ENCODE measurements around the gene UBC. TPM values are rescaled to one million over a fixed set of nuclear protein-coding genes. Genes with fewer than 3 reads are reported as not detected.

Gene UBC
- total RNA-seq, 1 experiment from 2014 or later, result 1,259 TPM

DNA sequence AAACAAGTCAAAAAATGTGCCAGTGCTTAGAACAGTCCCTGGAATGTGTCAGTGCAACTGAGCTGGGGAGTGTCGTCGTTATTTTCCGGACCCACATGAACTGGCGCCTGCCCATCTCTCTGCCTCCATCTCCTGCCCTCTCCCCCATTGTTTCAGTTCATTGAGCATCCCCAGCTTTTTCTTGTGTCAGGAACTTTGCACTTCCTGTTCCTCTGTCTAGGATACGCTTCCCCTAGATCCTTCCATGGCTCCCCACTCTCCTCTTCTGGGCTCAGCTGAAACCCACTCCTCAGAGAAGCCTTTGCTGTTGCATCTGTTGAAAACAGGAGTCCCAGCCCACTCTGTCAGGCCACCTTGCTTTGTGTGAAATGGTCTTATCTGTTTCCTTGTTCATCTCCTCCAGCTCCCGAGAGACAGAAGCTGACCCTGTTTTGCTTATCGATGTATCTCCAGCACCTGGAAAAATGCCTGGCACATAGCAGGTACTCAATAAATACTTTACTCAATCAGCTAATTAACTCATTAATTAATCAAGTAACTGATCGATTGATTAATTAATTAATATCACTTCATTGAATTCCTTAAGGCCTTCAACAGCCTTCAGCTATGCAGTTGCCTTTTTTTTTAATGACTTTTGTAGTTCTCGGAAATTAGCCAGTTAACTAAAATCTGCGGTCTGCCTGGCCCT, 48.1 kb downstream of the UBC start:
- Histone ChIP-seq H3K9me2 (ENCODE audit: insufficient read depth) (no peaks in the 10 kb centered on the region), H4K20me1 (ENCODE audit: insufficient read depth) (no peaks in the 10 kb centered on the region), H3K4me1 (ENCODE audit: control insufficient read depth in 1 of 2, insufficient read depth in 2 of 2, low read length in 2 of 2) (peaks cover 18 to 46% of the 10 kb centered on the region in 2 experiments), H3K27me3 (ENCODE audit: insufficient read depth, low read length) (no peaks in the 10 kb centered on the region), H3K4me3 (replicated peaks in 1 of 2; ENCODE audit: low read depth in 1 of 2, low read length in 2 of 2) (no peak overlapping the region), H3K36me3 (ENCODE audit: control insufficient read depth in 1 of 2, insufficient read depth in 2 of 2, low read length in 2 of 2) (no peaks in the 10 kb centered on the region), H3K9ac (ENCODE audit: low read length) (no peak overlapping the region), H2AFZ (ENCODE audit: low read depth, low read length, poor library complexity, severe bottlenecking) (no peak overlapping the region), H3K9me3 (ENCODE audit: control insufficient read depth in 1 of 2, insufficient read depth in 1 of 2, low read depth in 1 of 2, low read length in 2 of 2) (no peaks in the 10 kb centered on the region), H3K79me2 (ENCODE audit: insufficient read depth, low read length) (peaks cover 22% of the 10 kb centered on the region), H3K27ac (ENCODE audit: low read depth, low read length) (no peak overlapping the region), H3K4me2 (ENCODE audit: low read length) (no peak overlapping the region)
- no peak for TF ChIP-seq SIN3A (IDR thresholded peaks at IDR 0.05; ENCODE audit: low read depth)
- no peak for TF ChIP-seq FOSL1 (IDR thresholded peaks at IDR 0.05; ENCODE audit: low read depth)
- TF ChIP-seq RAD21 (IDR thresholded peaks at IDR 0.05; ENCODE audit: low read depth), result no peak
- TF ChIP-seq, protein P1, sequence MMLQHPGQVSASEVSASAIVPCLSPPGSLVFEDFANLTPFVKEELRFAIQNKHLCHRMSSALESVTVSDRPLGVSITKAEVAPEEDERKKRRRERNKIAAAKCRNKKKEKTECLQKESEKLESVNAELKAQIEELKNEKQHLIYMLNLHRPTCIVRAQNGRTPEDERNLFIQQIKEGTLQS (IDR thresholded peaks at IDR 0.05), result no peak
- TF ChIP-seq, protein P2, sequence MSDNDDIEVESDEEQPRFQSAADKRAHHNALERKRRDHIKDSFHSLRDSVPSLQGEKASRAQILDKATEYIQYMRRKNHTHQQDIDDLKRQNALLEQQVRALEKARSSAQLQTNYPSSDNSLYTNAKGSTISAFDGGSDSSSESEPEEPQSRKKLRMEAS (IDR thresholded peaks at IDR 0.05), result no peak
- no peak for TF ChIP-seq POLR2A (IDR thresholded peaks at IDR 0.05; ENCODE audit: borderline replicate concordance, extremely low read depth, insufficient read depth, insufficient read length)
- no peak for TF ChIP-seq EGR1 (IDR thresholded peaks at IDR 0.05; ENCODE audit: low read depth)
- no peak for TF ChIP-seq CBX3 (IDR thresholded peaks at IDR 0.05; ENCODE audit: low read depth)
- no peak for TF ChIP-seq SP1 (IDR thresholded peaks at IDR 0.05; ENCODE audit: low read depth)
- TF ChIP-seq ZNF274 (IDR thresholded peaks at IDR 0.05; ENCODE audit: low read depth, low read length), result no peak
- no peak for TF ChIP-seq YY1 (IDR thresholded peaks at IDR 0.05; ENCODE audit: extremely low read depth, insufficient replicate concordance, low read depth, low read length)
- no peak for TF ChIP-seq JUND (IDR thresholded peaks at IDR 0.05)
- TF ChIP-seq TCF7L2 (IDR thresholded peaks at IDR 0.05; ENCODE audit: borderline replicate concordance, extremely low read depth, insufficient read depth, insufficient read length), result no peak
- TF ChIP-seq EZH2 (IDR thresholded peaks at IDR 0.05), result no peak
- TF ChIP-seq, protein P3, sequence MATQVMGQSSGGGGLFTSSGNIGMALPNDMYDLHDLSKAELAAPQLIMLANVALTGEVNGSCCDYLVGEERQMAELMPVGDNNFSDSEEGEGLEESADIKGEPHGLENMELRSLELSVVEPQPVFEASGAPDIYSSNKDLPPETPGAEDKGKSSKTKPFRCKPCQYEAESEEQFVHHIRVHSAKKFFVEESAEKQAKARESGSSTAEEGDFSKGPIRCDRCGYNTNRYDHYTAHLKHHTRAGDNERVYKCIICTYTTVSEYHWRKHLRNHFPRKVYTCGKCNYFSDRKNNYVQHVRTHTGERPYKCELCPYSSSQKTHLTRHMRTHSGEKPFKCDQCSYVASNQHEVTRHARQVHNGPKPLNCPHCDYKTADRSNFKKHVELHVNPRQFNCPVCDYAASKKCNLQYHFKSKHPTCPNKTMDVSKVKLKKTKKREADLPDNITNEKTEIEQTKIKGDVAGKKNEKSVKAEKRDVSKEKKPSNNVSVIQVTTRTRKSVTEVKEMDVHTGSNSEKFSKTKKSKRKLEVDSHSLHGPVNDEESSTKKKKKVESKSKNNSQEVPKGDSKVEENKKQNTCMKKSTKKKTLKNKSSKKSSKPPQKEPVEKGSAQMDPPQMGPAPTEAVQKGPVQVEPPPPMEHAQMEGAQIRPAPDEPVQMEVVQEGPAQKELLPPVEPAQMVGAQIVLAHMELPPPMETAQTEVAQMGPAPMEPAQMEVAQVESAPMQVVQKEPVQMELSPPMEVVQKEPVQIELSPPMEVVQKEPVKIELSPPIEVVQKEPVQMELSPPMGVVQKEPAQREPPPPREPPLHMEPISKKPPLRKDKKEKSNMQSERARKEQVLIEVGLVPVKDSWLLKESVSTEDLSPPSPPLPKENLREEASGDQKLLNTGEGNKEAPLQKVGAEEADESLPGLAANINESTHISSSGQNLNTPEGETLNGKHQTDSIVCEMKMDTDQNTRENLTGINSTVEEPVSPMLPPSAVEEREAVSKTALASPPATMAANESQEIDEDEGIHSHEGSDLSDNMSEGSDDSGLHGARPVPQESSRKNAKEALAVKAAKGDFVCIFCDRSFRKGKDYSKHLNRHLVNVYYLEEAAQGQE (IDR thresholded peaks at IDR 0.05; ENCODE audit: low read depth), result no peak
- TF ChIP-seq POLR2AphosphoS5 (IDR thresholded peaks at IDR 0.05; ENCODE audit: low read depth, low read length), result no peak
- TF ChIP-seq SRF (IDR thresholded peaks at IDR 0.05; ENCODE audit: low read depth), result no peak
- no peak for TF ChIP-seq CEBPB (IDR thresholded peaks at IDR 0.05; ENCODE audit: low read depth)
- TF ChIP-seq, protein P4, sequence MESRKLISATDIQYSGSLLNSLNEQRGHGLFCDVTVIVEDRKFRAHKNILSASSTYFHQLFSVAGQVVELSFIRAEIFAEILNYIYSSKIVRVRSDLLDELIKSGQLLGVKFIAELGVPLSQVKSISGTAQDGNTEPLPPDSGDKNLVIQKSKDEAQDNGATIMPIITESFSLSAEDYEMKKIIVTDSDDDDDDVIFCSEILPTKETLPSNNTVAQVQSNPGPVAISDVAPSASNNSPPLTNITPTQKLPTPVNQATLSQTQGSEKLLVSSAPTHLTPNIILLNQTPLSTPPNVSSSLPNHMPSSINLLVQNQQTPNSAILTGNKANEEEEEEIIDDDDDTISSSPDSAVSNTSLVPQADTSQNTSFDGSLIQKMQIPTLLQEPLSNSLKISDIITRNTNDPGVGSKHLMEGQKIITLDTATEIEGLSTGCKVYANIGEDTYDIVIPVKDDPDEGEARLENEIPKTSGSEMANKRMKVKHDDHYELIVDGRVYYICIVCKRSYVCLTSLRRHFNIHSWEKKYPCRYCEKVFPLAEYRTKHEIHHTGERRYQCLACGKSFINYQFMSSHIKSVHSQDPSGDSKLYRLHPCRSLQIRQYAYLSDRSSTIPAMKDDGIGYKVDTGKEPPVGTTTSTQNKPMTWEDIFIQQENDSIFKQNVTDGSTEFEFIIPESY (IDR thresholded peaks at IDR 0.05; ENCODE audit: extremely low read depth, insufficient replicate concordance, low read length), result no peak
- ChIA-PET POLR2A (no interaction called here), CTCF (no interaction called here), RAD21 (ENCODE audit: low non-redundant PET in 1 of 2, low total read pairs in 2 of 2, uncharacterized antibody in 2 of 2, unreplicated experiment in 2 of 2) (no interaction called here)
- intact Hi-C loops (cut with micrococcal nuclease), result no loop called here
- ATAC-seq (no peak), DNase-seq (ENCODE audit: low read depth, low spot score) (no peak)
- no TSS peak for BruUV-seq (replicated peaks)
